ENCODE data around the gene CCNO. TPM values are rescaled to one million over a fixed set of nuclear protein-coding genes. Genes with fewer than 3 reads are reported as not detected.

Gene CCNO
- total and polyA plus RNA-seq, 2 donors (not counting 3 experiments of a cell fraction or from before 2014, with no cell fraction given) = 0.37 to 0.58 TPM

DNA sequence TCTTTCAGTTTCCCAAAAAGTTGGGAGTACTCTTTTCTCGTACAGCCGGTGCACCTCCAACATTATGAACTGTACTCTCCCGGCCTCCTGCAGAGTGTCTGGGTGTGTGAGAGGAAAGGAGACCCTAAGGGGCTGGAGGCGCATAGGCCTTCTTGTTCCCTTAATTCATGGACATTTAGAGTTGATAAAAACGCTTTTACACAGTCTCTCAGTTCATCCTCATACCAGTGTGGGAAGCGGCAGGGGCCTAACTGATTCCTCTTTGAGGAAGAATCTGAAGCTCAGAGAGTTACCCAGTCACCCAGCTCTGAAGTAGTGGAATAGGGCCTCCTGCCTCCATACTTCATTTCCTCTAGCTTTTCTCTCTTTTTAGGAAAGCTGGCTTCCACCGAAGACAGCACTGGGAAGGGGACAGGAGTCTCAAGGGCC lies 9.6 kb downstream of the CCNO start:
- DNase-seq (ENCODE audit: low read depth, low spot score) (no peak), FAIRE-seq (no peak)
- no peaks in the 10 kb centered on the region for H3K9me3 ChIP-seq (replicated peaks; ENCODE audit: control insufficient read depth, insufficient read depth, low read length)
- no peak overlapping the region for H3K27ac ChIP-seq (ENCODE audit: insufficient read depth, low read depth, low read length)
- no peak overlapping the region for H3K4me3 ChIP-seq (replicated peaks in 1 of 3; ENCODE audit: insufficient read depth in 1 of 3, low read depth in 1 of 3, low read length in 3 of 3)
- no peaks in the 10 kb centered on the region for H3K79me2 ChIP-seq (ENCODE audit: control insufficient read depth, insufficient read depth, low read length)
- no peak overlapping the region for H2AFZ ChIP-seq (ENCODE audit: low read depth, low read length)
- peaks cover 12% of the 10 kb centered on the region for H3K4me1 ChIP-seq (ENCODE audit: control insufficient read depth, extremely low read depth, insufficient read depth, low read length)
- ChIA-PET POLR2A (interaction anchor here (0.7 kb wide), 1 partner anchor 44 kb away, joined by 4 read pairs; no protein-coding TSS in a partner anchor), CTCF (interaction anchor here (1.0 to 1.3 kb wide), 4 partner anchors 10 to 25 kb away, joined by 3 to 4 read pairs (median 4); no protein-coding TSS in a partner anchor)
- TF ChIP-seq GATA2 (IDR thresholded peaks at IDR 0.05; ENCODE audit: insufficient read depth, insufficient read length, low read depth, low read length) = no peak
- TF ChIP-seq EZH2 (IDR thresholded peaks at IDR 0.05; ENCODE audit: borderline replicate concordance, low read depth, low read length, severe bottlenecking) = peak; percentile 4
- BruUV-seq (replicated peaks) = no TSS peak
- intact Hi-C loops (cut with micrococcal nuclease) (no loop called here), dilution Hi-C loops (cut with MboI; ENCODE audit: extremely low pct_ligation_motif_present, low sequenced_read_pairs) (no loop called here)
- H4K20me1 ChIP-seq (replicated peaks; ENCODE audit: control insufficient read depth, extremely low read depth, insufficient read depth, low read length) = no peaks in the 10 kb centered on the region
- peaks cover 69 to 94% of the 10 kb centered on the region in 2 experiments for H3K27me3 ChIP-seq (ENCODE audit: control insufficient read depth in 2 of 2, insufficient read depth in 2 of 2, low read length in 2 of 2)
- H3K9ac ChIP-seq (replicated peaks; ENCODE audit: extremely low read depth, insufficient read depth, low read length) = no peak overlapping the region
- H3K36me3 ChIP-seq (ENCODE audit: control insufficient read depth in 2 of 2, extremely low read depth in 1 of 2, insufficient read depth in 2 of 2, low read length in 2 of 2) = no peaks in the 10 kb centered on the region
- H3K4me2 ChIP-seq (ENCODE audit: insufficient read depth, low read length) = no peak overlapping the region
- H3K9me1 ChIP-seq (replicated peaks; ENCODE audit: control insufficient read depth, extremely low read depth, insufficient read depth, low read length) = no peaks in the 10 kb centered on the region

DNA sequence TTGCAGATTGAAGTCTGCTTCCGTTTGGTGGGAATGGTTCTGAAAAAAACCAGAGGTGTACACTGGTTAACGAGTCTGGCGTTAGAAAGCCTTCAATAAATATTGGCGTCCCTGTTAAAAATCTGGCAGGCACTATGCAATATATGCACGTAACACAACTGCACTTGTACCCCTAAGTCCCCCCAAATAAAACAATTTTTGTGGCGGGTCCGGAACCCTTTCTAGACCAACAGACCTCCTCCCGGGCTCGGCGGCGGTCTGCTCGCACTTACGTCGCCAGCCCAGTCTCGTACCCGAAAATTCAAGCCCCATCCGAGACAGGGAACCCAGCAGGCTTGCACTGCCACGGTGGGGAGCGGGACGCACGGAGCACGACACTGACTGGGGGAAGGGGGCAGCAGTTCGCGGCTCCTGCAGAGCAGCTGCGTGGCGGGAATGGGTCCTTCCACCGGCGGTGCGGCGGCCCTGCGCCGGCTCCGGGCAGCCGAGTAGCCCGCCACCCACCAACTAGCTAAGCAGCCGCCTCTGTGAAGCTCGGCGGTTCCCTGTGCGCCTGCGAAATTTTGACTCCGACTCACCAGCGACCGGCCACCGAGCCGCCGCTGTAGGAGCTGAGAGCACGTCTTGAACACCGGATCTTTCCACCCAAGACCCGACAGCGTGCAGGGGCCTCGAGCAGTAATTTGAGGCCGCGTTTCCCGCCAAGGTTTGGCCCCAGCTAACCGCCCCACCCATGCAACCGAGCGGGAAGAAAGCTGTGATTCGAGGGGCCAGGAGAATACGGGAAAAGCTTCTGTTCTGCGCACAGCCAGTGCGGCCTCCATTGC lies 10.2 kb downstream of the CCNO start:
- dilution Hi-C loops (cut with MboI; ENCODE audit: extremely low pct_ligation_motif_present, low sequenced_read_pairs) (no loop called here), intact Hi-C loops (cut with micrococcal nuclease) (no loop called here)
- Histone ChIP-seq H2AFZ (ENCODE audit: low read depth, low read length) (peak overlapping the region; percentile 20), H4K20me1 (replicated peaks; ENCODE audit: control insufficient read depth, extremely low read depth, insufficient read depth, low read length) (no peaks in the 10 kb centered on the region), H3K9me3 (replicated peaks; ENCODE audit: control insufficient read depth, insufficient read depth, low read length) (no peaks in the 10 kb centered on the region), H3K27me3 (ENCODE audit: control insufficient read depth in 2 of 2, insufficient read depth in 2 of 2, low read length in 2 of 2) (peaks cover 63 to 92% of the 10 kb centered on the region in 2 experiments), H3K4me1 (ENCODE audit: control insufficient read depth, extremely low read depth, insufficient read depth, low read length) (peaks cover 12% of the 10 kb centered on the region), H3K4me2 (ENCODE audit: insufficient read depth, low read length) (no peak overlapping the region), H3K9ac (replicated peaks; ENCODE audit: extremely low read depth, insufficient read depth, low read length) (no peak overlapping the region), H3K27ac (ENCODE audit: insufficient read depth, low read depth, low read length) (no peak overlapping the region), H3K9me1 (replicated peaks; ENCODE audit: control insufficient read depth, extremely low read depth, insufficient read depth, low read length) (no peaks in the 10 kb centered on the region), H3K79me2 (ENCODE audit: control insufficient read depth, insufficient read depth, low read length) (no peaks in the 10 kb centered on the region), H3K4me3 (replicated peaks in 1 of 3; ENCODE audit: insufficient read depth in 1 of 3, low read depth in 1 of 3, low read length in 3 of 3) (no peak overlapping the region), H3K36me3 (ENCODE audit: control insufficient read depth in 2 of 2, extremely low read depth in 1 of 2, insufficient read depth in 2 of 2, low read length in 2 of 2) (no peaks in the 10 kb centered on the region)
- no peak for DNase-seq (ENCODE audit: low read depth, low spot score)
- BruUV-seq (replicated peaks) = no TSS peak
- FAIRE-seq = no peak
- POLR2A ChIA-PET = interaction anchor here (0.7 kb wide), 1 partner anchor 44 kb away, joined by 4 read pairs; no protein-coding TSS in a partner anchor
- TF ChIP-seq, protein P1, sequence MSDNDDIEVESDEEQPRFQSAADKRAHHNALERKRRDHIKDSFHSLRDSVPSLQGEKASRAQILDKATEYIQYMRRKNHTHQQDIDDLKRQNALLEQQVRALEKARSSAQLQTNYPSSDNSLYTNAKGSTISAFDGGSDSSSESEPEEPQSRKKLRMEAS (IDR thresholded peaks at IDR 0.05; ENCODE audit: insufficient read depth, insufficient read length) = no peak
- peak; percentile 98 for TF ChIP-seq EZH2 (IDR thresholded peaks at IDR 0.05; ENCODE audit: borderline replicate concordance, low read depth, low read length, severe bottlenecking)
- CTCF ChIA-PET = interaction anchor here (1.0 to 1.3 kb wide), 4 partner anchors 11 to 24 kb away, joined by 3 to 4 read pairs (median 4); no protein-coding TSS in a partner anchor

Measured in endothelial cell of umbilical vein (primary cell).